Activated CD8-positive, alpha-beta memory T cell treated with anti-CD3 and anti-CD28 coated beads, Interleukin-2, amount 50 U/mL, for 48 hours (primary cell): Measurements from ENCODE around the gene FMNL2.
"Not testable (repeated sequence)": the region's sequence is repeated elsewhere in the genome, so short reads cannot be mapped to it uniquely, and the experiment has no call there.

Experiments
- DNase-seq: peaks from one replicate; pipeline ENCODE4 v3.0.0-alpha.2; 2020

Gene FMNL2

GRCh38 chr2:152379089-152379488, 44.1 kb downstream of the FMNL2 start:
- no peak for DNase-seq

- DNase-seq: no peak
Measured at GRCh38 chr2:152380261-152381055, 45.5 kb downstream of the FMNL2 start.

GRCh38 chr2:152383702-152384101, 48.7 kb downstream of the FMNL2 start:
- DNase-seq: no peak

- no peak for DNase-seq
Measured at GRCh38 chr2:152384992-152385391, 50.0 kb downstream of the FMNL2 start.

- DNase-seq: no peak
Measured at GRCh38 chr2:152385650-152386049, 50.7 kb downstream of the FMNL2 start.

- DNase-seq: no peak
Measured at GRCh38 chr2:152386266-152386665, 51.3 kb downstream of the FMNL2 start.

GRCh38 chr2:152387041-152387440, 52.1 kb downstream of the FMNL2 start:
- no peak for DNase-seq

- DNase-seq: not testable (repeated sequence)
Measured at GRCh38 chr2:152388269-152388668, 53.3 kb downstream of the FMNL2 start.

- DNase-seq: no peak
Measured at GRCh38 chr2:152389483-152389882, 54.5 kb downstream of the FMNL2 start.

GRCh38 chr2:152390837-152391236, 55.9 kb downstream of the FMNL2 start:
- DNase-seq: no peak

- DNase-seq: no peak
Measured at GRCh38 chr2:152391318-152391717, 56.3 kb downstream of the FMNL2 start.

- no peak for DNase-seq
Measured at GRCh38 chr2:152393377-152393776, 58.4 kb downstream of the FMNL2 start.

- no peak for DNase-seq
Measured at GRCh38 chr2:152394326-152394725, 59.4 kb downstream of the FMNL2 start.

- no peak for DNase-seq
Measured at GRCh38 chr2:152395103-152395502, 60.1 kb downstream of the FMNL2 start.

- DNase-seq: no peak
Measured at GRCh38 chr2:152395572-152395971, 60.6 kb downstream of the FMNL2 start.

GRCh38 chr2:152396051-152396511, 61.1 kb downstream of the FMNL2 start:
- no peak for DNase-seq

- no peak for DNase-seq
Measured at GRCh38 chr2:152396763-152397162, 61.8 kb downstream of the FMNL2 start.

GRCh38 chr2:152399003-152399402, 64.0 kb downstream of the FMNL2 start:
- DNase-seq: no peak

- no peak for DNase-seq
Measured at GRCh38 chr2:152400607-152401214, 65.7 kb downstream of the FMNL2 start.

GRCh38 chr2:152402780-152403759, 68.1 kb downstream of the FMNL2 start:
- DNase-seq: no peak

- no peak for DNase-seq
Measured at GRCh38 chr2:152405206-152406118, 70.5 kb downstream of the FMNL2 start.
